HepG2 (cell line): ENCODE results near the gene PIK3IP1. TPM values are rescaled to one million over a fixed set of nuclear protein-coding genes. Genes with fewer than 3 reads are reported as not detected.

Experiments used
- PCBP1 ChIP-seq: fragments of 200-400 bp; formaldehyde crosslinking; IDR thresholded peaks from 2 replicates; pipeline ENCODE4 v1.6.1; 2017; ENCODE audit warnings: mild to moderate bottlenecking, low read depth, low read length, borderline replicate concordance
- ZNF33A ChIP-seq: sonication (generic); formaldehyde crosslinking; IDR thresholded peaks from 2 replicates; pipeline ENCODE4 v1.5.1; 2020; ENCODE audit warnings: missing genetic modification reagents, mild to moderate bottlenecking, moderate library complexity, borderline replicate concordance
- ZNF407 ChIP-seq: sonication (generic); formaldehyde crosslinking; IDR thresholded peaks from one replicate; pipeline ENCODE4 v1.5.1; 2020; ENCODE audit warnings: mild to moderate bottlenecking, missing genetic modification reagents; ENCODE audit errors: not compliant biosample characterization
- ZNF441 ChIP-seq: sonication (generic); formaldehyde crosslinking; IDR thresholded peaks from 2 replicates; pipeline ENCODE4 v1.7.0; 2021; ENCODE audit warnings: missing genetic modification reagents, borderline replicate concordance
- polyA plus RNA-seq, 8 experiments: library from polyadenylated mRNA; depleted of rRNA in 3 of 8; stranded (reverse) in 7 of 8; unstranded in 1 of 8; fragments of >200 nt; fragmentation: Illumina TruSeq in 4 of 8; extraction: Trizol in 4 of 8; gene quantifications; 2 replicates each; pipeline versions ENCODE4 v1.2.1 to v1.2.3, GENCODE V29; 2011 to 2016; ENCODE audit warnings: low read depth in 4 of 8, missing spikeins in 1 of 8, mixed read lengths in 1 of 8; ENCODE audit not compliant: insufficient read depth in 1 of 8
- total RNA-seq, 5 experiments: library from RNA; depleted of rRNA; stranded (reverse); fragments of >200 nt; fragmentation: Illumina TruSeq; extraction: Trizol; gene quantifications; 2 replicates each; pipeline ENCODE4 v1.2.3, GENCODE V29; 2016; ENCODE audit warnings: low read depth in 1 of 5
- TF ChIP-seq, protein P1 (sequence below): sonication (generic); formaldehyde crosslinking; IDR thresholded peaks from 2 replicates; pipeline ENCODE4 v1.4.0; 2020; ENCODE audit warnings: mild to moderate bottlenecking, missing genetic modification reagents
- TF ChIP-seq, protein P2 (sequence below): IDR thresholded peaks from 2 replicates; pipeline ENCODE4 v1.6.1; 2016; ENCODE audit warnings: low read depth
- TF ChIP-seq, protein P3 (sequence below): sonication (generic); formaldehyde crosslinking; IDR thresholded peaks from 2 replicates; pipeline ENCODE4 v1.5.1; 2020; ENCODE audit warnings: mild to moderate bottlenecking, missing genetic modification reagents, borderline replicate concordance

The PIK3IP1 gene
- total and polyA plus RNA-seq, 2 of the 13 experiments (the other 11 are each of a cell fraction or from before 2014, with no cell fraction given): 1.3 to 2.5 TPM

DNA sequence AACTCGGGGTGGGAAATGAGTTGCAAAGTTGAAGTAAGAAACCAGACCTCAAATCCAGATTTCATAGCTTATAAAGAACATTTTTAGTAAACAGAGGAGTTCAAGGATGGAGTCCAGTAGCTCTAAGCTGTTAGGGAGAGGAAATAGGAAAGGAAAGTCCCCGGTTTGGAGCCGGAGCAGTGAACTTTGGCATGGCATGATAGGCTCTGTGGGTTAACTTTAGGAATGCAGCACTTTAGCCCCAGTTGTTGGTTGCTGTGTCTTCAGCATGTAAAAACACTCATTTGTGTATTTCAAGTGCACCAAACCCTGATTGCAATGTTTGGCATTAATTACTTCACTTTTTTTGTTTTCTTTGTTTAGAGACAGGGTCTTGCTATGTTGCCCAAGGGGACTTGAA is 8.6 kb upstream of the PIK3IP1 start (continued):
- TF ChIP-seq, protein P1, sequence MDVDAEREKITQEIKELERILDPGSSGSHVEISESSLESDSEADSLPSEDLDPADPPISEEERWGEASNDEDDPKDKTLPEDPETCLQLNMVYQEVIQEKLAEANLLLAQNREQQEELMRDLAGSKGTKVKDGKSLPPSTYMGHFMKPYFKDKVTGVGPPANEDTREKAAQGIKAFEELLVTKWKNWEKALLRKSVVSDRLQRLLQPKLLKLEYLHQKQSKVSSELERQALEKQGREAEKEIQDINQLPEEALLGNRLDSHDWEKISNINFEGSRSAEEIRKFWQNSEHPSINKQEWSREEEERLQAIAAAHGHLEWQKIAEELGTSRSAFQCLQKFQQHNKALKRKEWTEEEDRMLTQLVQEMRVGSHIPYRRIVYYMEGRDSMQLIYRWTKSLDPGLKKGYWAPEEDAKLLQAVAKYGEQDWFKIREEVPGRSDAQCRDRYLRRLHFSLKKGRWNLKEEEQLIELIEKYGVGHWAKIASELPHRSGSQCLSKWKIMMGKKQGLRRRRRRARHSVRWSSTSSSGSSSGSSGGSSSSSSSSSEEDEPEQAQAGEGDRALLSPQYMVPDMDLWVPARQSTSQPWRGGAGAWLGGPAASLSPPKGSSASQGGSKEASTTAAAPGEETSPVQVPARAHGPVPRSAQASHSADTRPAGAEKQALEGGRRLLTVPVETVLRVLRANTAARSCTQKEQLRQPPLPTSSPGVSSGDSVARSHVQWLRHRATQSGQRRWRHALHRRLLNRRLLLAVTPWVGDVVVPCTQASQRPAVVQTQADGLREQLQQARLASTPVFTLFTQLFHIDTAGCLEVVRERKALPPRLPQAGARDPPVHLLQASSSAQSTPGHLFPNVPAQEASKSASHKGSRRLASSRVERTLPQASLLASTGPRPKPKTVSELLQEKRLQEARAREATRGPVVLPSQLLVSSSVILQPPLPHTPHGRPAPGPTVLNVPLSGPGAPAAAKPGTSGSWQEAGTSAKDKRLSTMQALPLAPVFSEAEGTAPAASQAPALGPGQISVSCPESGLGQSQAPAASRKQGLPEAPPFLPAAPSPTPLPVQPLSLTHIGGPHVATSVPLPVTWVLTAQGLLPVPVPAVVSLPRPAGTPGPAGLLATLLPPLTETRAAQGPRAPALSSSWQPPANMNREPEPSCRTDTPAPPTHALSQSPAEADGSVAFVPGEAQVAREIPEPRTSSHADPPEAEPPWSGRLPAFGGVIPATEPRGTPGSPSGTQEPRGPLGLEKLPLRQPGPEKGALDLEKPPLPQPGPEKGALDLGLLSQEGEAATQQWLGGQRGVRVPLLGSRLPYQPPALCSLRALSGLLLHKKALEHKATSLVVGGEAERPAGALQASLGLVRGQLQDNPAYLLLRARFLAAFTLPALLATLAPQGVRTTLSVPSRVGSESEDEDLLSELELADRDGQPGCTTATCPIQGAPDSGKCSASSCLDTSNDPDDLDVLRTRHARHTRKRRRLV: no peak
- no peak for TF ChIP-seq ZNF33A (CRISPR knock-in tag)
- no peak for TF ChIP-seq ZNF407
- no peak for TF ChIP-seq ZNF441 (CRISPR knock-in tag)
- TF ChIP-seq PCBP1: no peak
- TF ChIP-seq, protein P2, sequence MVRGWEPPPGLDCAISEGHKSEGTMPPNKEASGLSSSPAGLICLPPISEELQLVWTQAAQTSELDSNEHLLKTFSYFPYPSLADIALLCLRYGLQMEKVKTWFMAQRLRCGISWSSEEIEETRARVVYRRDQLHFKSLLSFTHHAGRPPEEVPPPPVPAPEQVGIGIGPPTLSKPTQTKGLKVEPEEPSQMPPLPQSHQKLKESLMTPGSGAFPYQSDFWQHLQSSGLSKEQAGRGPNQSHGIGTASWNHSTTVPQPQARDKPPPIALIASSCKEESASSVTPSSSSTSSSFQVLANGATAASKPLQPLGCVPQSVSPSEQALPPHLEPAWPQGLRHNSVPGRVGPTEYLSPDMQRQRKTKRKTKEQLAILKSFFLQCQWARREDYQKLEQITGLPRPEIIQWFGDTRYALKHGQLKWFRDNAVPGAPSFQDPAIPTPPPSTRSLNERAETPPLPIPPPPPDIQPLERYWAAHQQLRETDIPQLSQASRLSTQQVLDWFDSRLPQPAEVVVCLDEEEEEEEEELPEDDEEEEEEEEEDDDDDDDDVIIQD (CRISPR knock-in tag): 0 out of 2 replicates have a peak, but pooled peaks have one; percentile 18
- TF ChIP-seq, protein P3, sequence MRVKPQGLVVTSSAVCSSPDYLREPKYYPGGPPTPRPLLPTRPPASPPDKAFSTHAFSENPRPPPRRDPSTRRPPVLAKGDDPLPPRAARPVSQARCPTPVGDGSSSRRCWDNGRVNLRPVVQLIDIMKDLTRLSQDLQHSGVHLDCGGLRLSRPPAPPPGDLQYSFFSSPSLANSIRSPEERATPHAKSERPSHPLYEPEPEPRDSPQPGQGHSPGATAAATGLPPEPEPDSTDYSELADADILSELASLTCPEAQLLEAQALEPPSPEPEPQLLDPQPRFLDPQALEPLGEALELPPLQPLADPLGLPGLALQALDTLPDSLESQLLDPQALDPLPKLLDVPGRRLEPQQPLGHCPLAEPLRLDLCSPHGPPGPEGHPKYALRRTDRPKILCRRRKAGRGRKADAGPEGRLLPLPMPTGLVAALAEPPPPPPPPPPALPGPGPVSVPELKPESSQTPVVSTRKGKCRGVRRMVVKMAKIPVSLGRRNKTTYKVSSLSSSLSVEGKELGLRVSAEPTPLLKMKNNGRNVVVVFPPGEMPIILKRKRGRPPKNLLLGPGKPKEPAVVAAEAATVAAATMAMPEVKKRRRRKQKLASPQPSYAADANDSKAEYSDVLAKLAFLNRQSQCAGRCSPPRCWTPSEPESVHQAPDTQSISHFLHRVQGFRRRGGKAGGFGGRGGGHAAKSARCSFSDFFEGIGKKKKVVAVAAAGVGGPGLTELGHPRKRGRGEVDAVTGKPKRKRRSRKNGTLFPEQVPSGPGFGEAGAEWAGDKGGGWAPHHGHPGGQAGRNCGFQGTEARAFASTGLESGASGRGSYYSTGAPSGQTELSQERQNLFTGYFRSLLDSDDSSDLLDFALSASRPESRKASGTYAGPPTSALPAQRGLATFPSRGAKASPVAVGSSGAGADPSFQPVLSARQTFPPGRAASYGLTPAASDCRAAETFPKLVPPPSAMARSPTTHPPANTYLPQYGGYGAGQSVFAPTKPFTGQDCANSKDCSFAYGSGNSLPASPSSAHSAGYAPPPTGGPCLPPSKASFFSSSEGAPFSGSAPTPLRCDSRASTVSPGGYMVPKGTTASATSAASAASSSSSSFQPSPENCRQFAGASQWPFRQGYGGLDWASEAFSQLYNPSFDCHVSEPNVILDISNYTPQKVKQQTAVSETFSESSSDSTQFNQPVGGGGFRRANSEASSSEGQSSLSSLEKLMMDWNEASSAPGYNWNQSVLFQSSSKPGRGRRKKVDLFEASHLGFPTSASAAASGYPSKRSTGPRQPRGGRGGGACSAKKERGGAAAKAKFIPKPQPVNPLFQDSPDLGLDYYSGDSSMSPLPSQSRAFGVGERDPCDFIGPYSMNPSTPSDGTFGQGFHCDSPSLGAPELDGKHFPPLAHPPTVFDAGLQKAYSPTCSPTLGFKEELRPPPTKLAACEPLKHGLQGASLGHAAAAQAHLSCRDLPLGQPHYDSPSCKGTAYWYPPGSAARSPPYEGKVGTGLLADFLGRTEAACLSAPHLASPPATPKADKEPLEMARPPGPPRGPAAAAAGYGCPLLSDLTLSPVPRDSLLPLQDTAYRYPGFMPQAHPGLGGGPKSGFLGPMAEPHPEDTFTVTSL (CRISPR knock-in tag): no peak
